Pancreas (tissue), 10 donors: ENCODE results near the gene LILRA6. TPM values are rescaled to one million over a fixed set of nuclear protein-coding genes. Genes with fewer than 3 reads are reported as not detected.

Experiments used
- ATAC-seq, 4 donors: fragments of 200-7000 bp; cut with Tn5 transposase; one replicate each; pipeline versions ENCODE4 v1.8.0 to v1.9.1; 2020; ENCODE audit warnings: mild to moderate bottlenecking in 4 of 4, moderate library complexity in 4 of 4
- DNase-seq, 6 donors: peaks; one replicate each; pipeline ENCODE4 v3.0.0-alpha.2; 2020
- FAIRE-seq: peaks from 2 replicates; lab custom pipeline; 2012; peaks lifted over from hg19 to GRCh38; lab: Jason Lieb, UNC
- H3K27ac ChIP-seq, 4 donors: fragments of 200-600 bp; sonication (generic); 1 replicate in 3 of 4; 2 replicates in 1 of 4; pipeline versions ENCODE4 v1.5.0 to v1.8.0; 2020
- H3K27me3 ChIP-seq, 4 donors: fragments of 200-600 bp; one replicate each; pipeline ENCODE4 v1.8.0; 2021
- H3K36me3 ChIP-seq, 3 donors: fragments of 200-600 bp; sonication (generic) in 1 of 3; one replicate each; pipeline versions ENCODE4 v1.5.0 to v1.8.0; 2020 to 2021
- H3K4me1 ChIP-seq, 3 donors: fragments of 200-600 bp; one replicate each; pipeline ENCODE4 v1.8.0; 2021
- H3K4me3 ChIP-seq, 4 donors: fragments of 200-600 bp; sonication (generic) in 2 of 4; one replicate each; pipeline versions ENCODE4 v1.5.0 to v1.8.0; 2020 to 2021
- H3K9me3 ChIP-seq, 4 donors: fragments of 200-600 bp; one replicate each; pipeline ENCODE4 v1.8.0; 2021
- WGBS, 2 donors: extraction: QIAGEN DNeasy Blood & Tissue Kit; methylation state at CpG; one replicate each; pipeline ENCODE4 v1.1.7; 2013; 5-methylcytosine and 5-hydroxymethylcytosine counted together
- intact Hi-C, 3 donors: fragments of 100-400 bp; cut with DNase I; formaldehyde crosslinking; loops; one replicate each; pipeline versions ENCODE4 v1.11.1 to v1.14.2; 2022
- polyA plus RNA-seq, 2 donors: library from polyadenylated mRNA; stranded (reverse); fragments of 200-250 nt; gene quantifications; one replicate each; pipeline ENCODE4 v1.2.3, GENCODE V29; 2013
- total RNA-seq, 6 donors: library from RNA; stranded (reverse); fragmentation: NEBNext Ultra II Directional in 4 of 6; extraction: Animal tissue kit (Norgen Biotek cat#: 25700) in 4 of 6; gene quantifications; one replicate each; pipeline versions ENCODE4 v1.2.1 to v1.2.4, GENCODE V29; 2021 to 2023
- TF ChIP-seq, protein P1 (sequence below), 4 donors: fragments of 200-600 bp; sonication (generic) in 3 of 4; IDR thresholded peaks; one replicate each; pipeline versions ENCODE4 v1.5.0 to v1.8.0; 2021; ENCODE audit warnings: antibody characterized with exemption in 4 of 4
- donor health status: healthy with polysubstance abuse.
- donor health status: DM: no; HTN: no; CAD: no; lungs with moderate emphysema.
- donor health status: DM: no; HTN: no; CAD: no.
- donor health status: control.
- donor health status: control.
- donor health status: Bipolar disorder and iron deficiency.
- donor health status: DM: yes; HTN: yes; CAD: no.
- donor health status: DM: no; HTN: no; CAD: no.
- donor health status: DM: no; HTN: no; CAD: no.
- donor health status: DM: yes; HTN: yes; CAD: no.

Gene LILRA6
- total and polyA plus RNA-seq, 8 donors = 0.20 to 2.4 (median 0.36) TPM

GRCh38 chr19:54211235-54211634 lies 31.4 kb downstream of the LILRA6 start:
- DNase-seq (no peak), ATAC-seq (no peak), FAIRE-seq (no peak)
- no peaks in the 10 kb centered on the region for H3K27me3 ChIP-seq
- 89 to 91% methylated on average over 12 of the region's 12 CpGs for WGBS, 2 donors
- H3K36me3 ChIP-seq = peaks cover 3 to 19% (median 19%) of the 10 kb centered on the region in 3 donors
- H3K9me3 ChIP-seq = no peaks in the 10 kb centered on the region
- TF ChIP-seq, protein P1, sequence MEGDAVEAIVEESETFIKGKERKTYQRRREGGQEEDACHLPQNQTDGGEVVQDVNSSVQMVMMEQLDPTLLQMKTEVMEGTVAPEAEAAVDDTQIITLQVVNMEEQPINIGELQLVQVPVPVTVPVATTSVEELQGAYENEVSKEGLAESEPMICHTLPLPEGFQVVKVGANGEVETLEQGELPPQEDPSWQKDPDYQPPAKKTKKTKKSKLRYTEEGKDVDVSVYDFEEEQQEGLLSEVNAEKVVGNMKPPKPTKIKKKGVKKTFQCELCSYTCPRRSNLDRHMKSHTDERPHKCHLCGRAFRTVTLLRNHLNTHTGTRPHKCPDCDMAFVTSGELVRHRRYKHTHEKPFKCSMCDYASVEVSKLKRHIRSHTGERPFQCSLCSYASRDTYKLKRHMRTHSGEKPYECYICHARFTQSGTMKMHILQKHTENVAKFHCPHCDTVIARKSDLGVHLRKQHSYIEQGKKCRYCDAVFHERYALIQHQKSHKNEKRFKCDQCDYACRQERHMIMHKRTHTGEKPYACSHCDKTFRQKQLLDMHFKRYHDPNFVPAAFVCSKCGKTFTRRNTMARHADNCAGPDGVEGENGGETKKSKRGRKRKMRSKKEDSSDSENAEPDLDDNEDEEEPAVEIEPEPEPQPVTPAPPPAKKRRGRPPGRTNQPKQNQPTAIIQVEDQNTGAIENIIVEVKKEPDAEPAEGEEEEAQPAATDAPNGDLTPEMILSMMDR (IDR thresholded peaks at IDR 0.05) = no peak
- intact Hi-C loops = no loop called here
- peak overlapping the region; percentile 6 to 94 (median 89) for H3K27ac ChIP-seq
- H3K4me1 ChIP-seq = peaks cover 11 to 48% (median 36%) of the 10 kb centered on the region in 3 donors
- H3K4me3 ChIP-seq = no peak overlapping the region

DNA sequence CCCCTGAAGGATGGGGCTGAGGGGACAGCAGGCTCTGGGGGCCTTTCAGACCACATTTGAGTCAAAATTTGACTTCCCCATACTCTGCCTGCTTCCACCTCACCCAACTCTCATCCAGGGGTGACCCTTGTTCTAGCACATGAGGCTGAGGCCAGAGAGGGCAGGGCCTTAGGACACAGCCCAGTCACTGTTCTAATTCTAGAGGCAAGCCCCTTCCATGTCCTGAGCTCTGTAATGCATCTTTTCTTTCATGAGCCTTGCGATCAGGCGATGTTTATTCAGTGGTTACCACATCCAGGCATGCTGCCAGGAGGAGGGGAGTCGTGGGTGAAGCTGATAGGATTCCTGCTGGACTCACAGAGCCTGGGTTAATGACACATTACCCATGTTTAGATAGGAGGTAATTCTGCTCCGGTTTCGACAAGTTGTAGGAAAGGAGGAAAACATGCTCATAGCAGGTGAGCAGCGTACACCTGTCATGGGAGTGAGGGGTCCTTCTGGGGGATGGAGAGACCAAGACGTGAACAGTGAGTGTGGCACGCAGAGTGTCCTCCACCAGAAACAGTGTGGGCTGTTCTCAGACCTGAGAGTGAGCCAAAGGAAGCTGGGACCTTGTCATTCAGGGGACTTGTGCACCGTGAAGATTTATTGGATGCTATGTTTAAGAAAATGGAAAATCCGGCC lies 32.6 kb downstream of the LILRA6 start:
- peaks cover 13 to 59% (median 42%) of the 10 kb centered on the region in 3 donors for H3K4me1 ChIP-seq

GRCh38 chr19:54209058-54209810 lies 33.4 kb downstream of the LILRA6 start:
- peak in 4 of 6 donors; percentile 40 to 85 (median 60) for DNase-seq
- Histone ChIP-seq H3K4me1 (peaks cover 17 to 66% (median 49%) of the 10 kb centered on the region in 3 donors), H3K27ac (peak overlapping the region; percentile 77 to 94 (median 89)), H3K27me3 (no peaks in the 10 kb centered on the region), H3K36me3 (peaks cover 7 to 36% (median 34%) of the 10 kb centered on the region in 3 donors), H3K9me3 (no peaks in the 10 kb centered on the region), H3K4me3 (no peak overlapping the region)
- FAIRE-seq = no peak
- 57 to 64% methylated on average over 22 to 24 of the region's 24 CpGs for WGBS, 2 donors
- TF ChIP-seq, protein P1 (IDR thresholded peaks at IDR 0.05) = no peak
- peak; percentile 8 to 27 (median 14) for ATAC-seq
- intact Hi-C loops = no loop called here

More for the DNA sequence above, 32.6 kb downstream of the LILRA6 start:
- H3K4me3 ChIP-seq = peak overlapping the region in 1 of 4 donors; percentile 32
- H3K27ac ChIP-seq = peak overlapping the region; percentile 77 to 94 (median 89)
- TF ChIP-seq, protein P1 (IDR thresholded peaks at IDR 0.05) = no peak
- FAIRE-seq (no peak), ATAC-seq (peak; percentile 80 to 84 (median 81)), DNase-seq (peak; percentile 88 to 97 (median 96))
- H3K9me3 ChIP-seq = no peaks in the 10 kb centered on the region
- H3K36me3 ChIP-seq = peaks cover 3 to 30% (median 29%) of the 10 kb centered on the region in 3 donors
- intact Hi-C loops = no loop called here
- whole genome bisulfite sequencing, 2 donors = 7% methylated on average over 10 of the region's 10 CpGs
- H3K27me3 ChIP-seq = no peaks in the 10 kb centered on the region

DNA sequence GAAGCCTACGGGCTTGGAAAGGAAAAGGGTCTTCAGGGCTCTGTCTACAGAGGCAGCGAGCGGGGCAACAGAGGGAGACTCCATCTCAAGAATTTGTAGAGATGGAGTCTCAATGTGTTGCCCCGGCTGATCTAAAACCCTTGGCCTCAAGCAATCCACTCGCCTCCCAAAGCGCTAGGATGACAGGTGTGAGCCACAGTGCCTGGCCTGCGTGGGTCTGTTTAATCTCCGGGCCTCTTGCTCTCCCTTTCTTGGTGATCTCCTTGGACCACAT lies 33.9 kb downstream of the LILRA6 start:
- peaks cover 7 to 38% (median 34%) of the 10 kb centered on the region in 3 donors for H3K36me3 ChIP-seq
- no peak overlapping the region for H3K4me3 ChIP-seq
- H3K4me1 ChIP-seq = peaks cover 20 to 71% (median 54%) of the 10 kb centered on the region in 3 donors
- no peak for FAIRE-seq
- TF ChIP-seq, protein P1 (IDR thresholded peaks at IDR 0.05) = no peak
- 71 to 74% methylated on average over 8 of the region's 8 CpGs for WGBS, 2 donors
- DNase-seq = no peak
- no peaks in the 10 kb centered on the region for H3K9me3 ChIP-seq
- H3K27me3 ChIP-seq = no peaks in the 10 kb centered on the region
- intact Hi-C loops = no loop called here
- ATAC-seq = peak in 1 of 4 donors; percentile 0
- peak overlapping the region; percentile 77 to 94 (median 89) for H3K27ac ChIP-seq
